8988T (cell line): ENCODE measurements around the gene CEACAM21.
A peak's percentile ranks its signal among the peaks of the same experiment; 100 is the strongest.
"Not testable (repeated sequence)": the region's sequence is repeated elsewhere in the genome, so short reads cannot be mapped to it uniquely, and the experiment has no call there.

Experiments used
- DNase-seq: peaks from one replicate; pipeline ENCODE4 v3.0.0; 2011

Gene CEACAM21

DNA sequence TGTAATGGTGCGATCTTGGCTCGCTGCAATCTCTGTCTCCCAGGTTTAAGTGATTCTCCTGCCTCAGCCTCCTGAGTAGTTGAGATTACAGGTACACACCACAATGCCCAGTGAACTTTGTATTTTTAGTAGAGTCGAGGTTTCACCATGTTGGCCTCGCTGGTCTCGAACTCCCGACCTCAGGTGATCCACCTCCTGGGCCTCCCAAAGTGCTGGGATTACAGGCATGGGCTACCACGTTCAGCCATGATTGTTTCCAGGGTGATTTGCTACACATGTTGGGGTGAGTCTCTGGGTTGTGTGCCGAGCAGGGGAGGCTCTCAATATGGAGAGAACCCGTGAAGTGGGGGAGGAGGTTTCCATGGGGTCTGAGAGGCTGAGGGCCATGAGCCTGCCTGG is 24.8 kb upstream of the CEACAM21 start:
- DNase-seq = no peak

DNA sequence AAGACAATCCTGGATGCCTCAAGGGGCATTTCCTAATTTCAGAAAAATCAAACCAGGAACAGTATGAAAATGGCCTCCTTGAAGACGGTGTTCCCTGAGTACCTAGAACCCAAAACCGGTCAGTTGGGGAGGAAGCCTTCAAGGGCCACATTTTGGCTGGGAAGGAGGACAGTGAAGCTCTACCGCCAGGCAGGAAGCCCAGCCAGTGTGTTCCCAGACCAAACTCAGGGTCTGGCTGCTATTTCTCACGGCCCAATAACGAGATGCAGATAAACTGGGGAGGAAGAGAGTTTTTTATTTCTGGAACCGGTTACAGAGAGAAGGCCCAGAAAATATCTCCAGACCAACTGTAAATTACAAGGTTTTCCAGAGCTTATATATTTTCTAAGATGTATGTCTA is 24.3 kb upstream of the CEACAM21 start:
- no peak for DNase-seq

DNA sequence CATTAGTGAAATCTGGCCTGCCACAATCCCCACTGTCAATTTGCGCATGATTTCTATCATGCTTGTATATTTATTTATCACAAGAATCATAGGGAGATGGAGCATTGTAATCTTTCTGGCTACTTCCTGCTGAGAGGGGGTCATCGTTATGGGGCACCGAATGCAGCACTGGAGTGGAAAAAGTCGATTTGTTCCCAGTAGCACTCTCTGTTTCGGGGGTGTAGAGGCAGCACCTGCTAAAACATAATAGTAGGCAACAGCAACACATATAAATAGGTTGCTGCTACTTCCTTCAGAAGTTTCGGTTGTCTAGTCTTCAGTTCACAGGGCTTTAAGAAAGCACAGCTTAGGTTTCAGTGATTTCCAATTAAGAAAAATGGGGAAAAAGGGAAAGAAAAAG is 23.4 kb upstream of the CEACAM21 start:
- no peak for DNase-seq

DNA sequence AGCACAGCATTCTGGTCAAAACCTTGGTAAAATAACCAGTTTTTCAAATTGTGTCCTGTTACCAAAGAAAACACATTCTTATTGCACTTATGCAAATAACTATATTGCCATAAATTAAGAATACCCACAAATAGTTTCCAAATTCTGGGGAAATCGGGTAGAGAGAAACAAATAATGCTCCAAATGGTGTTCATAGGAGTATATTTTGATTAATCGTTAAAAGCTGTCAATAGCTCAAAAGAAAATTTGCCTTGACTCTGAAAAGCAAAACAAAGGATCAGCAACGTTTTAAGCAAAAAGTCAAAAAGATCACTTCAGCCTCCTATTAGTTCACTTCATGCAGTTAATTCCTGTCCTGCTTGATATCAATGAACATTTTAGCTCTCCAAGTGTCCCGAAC is 22.2 kb upstream of the CEACAM21 start:
- DNase-seq = no peak

DNA sequence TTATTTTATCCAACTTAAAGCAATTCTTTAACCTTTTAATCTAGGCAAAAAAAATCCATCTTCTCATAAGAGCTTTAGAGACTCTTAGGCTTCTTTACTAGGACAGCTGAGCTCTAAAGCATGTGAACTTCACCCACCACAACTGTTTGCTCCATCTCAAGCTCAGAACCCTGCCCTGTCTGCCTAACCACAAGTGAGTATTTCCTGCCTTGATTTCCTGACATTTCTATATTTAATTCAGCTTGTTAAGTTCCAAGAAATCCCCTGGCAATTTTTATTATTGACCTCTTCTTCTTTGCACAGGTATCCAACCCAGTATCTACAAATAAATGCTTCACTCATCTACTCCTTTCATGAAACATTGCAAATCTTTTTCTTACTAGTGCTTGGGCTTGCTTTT is 21.1 kb upstream of the CEACAM21 start:
- no peak for DNase-seq

DNA sequence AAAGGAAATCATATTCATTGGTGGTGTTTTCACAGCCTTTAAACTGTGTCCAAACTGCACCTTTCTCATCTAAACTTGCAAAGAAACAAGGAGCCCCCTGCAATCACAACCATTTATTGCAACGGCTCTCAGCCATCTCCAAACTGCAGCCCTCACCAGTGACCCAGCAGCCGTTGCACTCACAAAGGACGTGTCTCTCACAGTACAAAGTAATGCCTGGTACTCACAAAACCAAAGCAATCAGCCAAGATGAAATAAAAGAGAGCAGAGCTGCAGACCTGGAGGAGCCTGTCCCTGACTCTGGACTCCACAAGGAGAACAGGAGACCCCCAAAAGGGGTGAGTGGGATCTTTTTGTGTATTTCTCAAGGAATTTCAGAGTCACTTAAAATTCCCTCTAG is 20.2 kb upstream of the CEACAM21 start:
- DNase-seq = no peak

DNA sequence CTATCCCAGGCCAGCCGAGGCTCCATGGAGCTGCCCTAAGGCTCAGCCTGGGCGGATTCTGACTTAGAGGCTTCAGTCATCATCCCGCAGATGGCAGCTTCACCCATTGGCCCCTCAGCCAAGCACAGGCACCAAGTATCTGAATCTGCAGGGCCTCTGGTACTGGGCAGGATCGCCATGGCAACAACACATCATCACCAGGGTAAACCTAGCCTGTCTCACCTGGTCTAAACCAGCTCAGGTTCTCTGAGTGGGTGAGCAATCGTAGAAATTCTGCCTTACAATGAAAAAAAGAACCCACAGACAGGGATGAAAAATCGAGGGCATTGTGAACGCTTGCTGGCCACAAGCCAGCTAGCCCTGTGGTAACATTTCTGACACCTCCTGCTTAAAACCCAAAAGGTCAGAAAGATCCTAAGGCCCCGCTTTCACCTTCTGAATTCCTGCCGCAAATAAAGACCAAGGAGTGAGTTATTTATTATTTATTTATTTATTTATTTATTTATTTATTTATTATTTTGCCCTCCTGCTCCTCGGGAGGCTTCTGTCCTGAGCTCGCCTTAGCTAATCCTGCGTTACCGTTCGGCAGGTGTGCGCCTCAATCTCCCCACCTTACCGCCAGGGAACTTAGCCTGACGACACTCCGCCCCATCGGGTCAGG is 12.0 kb upstream of the CEACAM21 start:
- DNase-seq = no peak

DNA sequence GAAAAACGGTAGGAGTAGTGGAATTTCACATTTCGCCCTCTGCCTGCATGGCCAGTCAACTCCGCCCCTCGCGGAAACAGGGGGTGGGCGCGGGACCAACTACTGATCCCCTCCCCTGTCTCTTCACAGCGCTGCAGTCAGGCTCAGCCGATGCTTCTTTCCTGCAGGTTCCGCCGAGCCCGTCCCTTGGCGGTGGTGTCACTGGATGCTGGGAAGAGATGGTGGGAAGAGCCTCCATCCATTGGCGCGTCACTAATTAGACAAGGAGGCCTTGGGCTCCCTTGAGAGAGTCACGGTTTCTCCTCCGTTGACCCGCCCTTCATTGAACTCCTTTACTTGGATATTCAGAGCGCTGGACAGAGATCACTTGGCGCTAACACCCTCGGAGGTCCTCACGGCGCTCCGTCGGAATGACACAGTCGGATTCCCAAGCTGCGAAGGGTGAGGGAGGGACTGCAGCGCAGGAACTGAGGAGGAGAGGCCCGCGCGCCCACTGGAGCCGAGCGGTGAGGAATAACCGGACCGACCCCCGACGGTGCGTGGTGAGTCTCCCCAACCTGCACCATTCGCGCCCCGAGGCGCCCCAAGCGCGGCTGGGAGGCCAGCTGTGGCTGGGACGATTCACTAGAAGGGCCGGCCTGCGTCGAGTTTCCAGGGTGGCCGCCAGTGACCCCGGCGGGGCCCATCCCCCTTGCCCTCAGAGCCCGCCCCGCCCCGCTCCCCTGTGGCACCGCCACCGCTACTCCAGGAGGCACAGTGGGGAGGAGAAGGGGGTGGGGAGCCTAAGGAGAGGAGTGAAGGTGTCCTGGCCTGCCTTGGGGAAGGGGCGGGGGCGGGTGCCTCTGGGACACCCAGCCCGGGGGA is 11.2 kb upstream of the CEACAM21 start:
- no peak for DNase-seq

DNA sequence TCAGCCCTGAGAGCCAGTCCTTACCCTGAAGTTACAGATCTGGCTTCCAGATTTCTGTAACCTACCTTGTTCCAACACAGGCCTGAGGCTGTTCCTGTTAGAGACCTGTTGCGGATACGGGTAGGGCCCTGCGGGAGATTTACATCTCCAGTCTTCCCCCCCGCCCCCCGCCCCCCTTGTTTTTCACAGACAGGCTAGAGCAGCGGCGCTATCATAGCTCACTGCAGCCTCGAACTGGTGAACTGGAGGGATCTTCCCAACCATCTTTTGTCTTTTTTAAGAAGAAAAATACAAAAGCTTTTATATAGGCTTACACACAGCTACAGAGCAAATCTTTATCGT is 10.6 kb upstream of the CEACAM21 start:
- no peak for DNase-seq

DNA sequence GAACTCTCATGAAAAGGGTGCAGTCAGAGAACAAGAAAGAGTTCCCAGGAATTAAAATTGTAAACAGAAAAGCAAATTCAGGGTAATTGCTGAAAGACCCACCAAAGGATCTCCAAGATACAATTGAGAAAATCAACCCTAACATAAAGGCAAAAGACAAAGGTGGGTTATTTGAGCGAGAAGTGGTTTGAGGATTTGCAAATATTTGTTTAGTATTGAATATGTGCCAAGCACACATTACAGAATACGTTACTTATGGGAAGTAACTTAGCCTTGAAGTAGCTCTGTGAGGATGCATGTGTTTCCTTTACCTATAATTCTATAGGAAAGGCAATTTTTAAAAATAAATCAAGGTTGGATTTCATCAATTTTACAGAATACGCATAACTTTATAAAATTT is 10.0 kb upstream of the CEACAM21 start:
- no peak for DNase-seq

DNA sequence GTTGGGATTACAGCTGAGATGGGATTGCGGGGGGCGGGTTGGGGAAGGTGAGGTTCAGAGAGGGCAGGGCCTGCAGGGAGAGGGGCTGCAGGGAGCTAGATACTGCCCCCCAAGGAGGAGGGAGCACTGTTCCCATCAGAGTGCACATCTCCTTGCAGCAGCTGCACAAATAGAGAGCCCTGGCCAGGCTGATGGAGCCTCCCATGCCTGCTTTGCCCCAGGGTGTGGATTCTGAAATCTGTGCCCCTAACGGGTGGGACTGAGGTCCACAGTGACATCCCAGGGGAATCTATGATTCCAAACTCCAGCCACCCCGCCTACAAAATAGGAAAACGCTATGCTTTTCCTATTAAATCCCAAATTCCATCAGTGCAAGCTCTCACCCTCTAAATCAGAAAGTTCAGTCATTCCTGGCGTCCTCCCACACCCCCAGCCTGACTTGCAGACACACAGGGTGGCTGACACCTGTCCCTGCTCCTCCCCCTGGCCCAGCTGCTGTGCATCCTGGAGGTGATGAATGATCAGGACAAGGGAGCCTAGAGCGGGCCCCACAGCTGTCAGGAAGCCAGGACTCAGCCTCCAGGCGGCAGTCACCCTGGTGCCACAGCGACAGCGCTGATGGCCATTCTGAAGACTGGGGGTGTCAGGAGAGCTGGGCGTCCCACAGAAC is 6.3 kb upstream of the CEACAM21 start:
- DNase-seq = no peak

DNA sequence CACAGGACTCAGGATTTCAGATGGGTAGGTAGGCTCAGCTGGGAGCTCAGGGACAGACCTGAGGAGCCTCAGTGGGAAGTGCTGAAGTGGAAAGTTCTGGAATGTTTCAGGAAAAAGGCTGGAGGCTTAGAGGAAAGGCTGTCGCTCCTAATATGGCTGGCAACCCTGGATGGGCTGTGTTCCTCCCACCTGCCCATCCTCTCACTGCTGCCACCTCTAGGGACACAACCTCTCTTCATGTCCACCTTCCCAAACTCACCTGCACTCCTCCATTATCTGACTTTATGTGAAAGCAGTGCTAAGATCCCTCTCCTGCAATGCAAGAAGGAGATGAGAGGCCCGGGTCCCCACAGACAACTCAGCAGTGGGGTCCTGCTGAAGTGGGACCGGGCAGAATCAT is 5.8 kb upstream of the CEACAM21 start:
- DNase-seq = no peak

DNA sequence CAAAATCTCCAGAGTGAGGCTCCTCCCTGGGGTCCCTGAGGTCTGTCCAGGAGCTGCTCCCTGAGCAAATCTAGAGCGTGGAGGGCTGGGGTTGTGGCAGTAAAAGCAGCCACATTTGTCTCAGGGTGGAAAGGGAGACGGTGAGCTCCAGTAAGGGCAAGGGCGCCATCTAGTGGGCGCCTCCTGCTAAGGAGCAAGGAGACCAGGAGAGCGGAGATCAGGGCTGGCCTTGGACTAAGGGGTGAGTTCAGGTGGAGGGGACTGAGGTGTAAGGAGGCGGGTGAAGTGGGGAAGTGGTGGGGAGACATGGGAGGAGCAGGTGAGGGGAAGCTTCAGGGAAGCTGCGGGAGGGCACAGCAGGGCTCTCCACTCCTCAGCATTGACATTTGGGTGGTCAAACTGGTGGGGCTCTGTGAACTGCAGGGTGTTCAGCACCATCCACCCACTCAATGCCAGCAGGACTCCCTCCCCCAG is 5.3 kb upstream of the CEACAM21 start:
- peak; percentile 31 for DNase-seq

DNA sequence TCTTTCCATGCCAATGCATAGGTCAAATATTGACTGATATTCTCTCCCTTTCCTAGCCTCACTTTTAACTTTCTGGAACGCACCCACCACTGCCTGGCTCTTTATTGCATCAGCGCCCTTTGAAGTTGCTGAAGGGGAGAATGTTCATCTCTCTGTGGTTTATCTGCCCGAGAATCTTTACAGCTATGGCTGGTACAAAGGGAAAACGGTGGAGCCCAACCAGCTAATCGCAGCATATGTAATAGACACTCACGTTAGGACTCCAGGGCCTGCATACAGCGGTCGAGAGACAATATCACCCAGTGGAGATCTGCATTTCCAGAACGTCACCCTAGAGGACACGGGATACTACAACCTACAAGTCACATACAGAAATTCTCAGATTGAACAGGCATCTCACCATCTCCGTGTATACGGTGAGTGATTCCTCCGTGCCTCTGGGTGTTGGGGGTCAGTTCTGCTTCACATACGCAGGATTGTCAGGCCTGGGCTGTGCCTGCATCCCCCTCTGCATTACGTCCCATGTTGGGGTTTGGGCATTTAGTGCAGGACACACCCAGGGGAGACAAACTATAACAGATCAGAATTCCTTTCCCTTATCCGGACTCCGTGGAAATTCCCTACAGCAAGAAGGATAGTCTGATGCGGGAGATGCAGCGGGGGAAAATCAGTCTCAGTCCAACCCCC is 1.3 kb downstream of the CEACAM21 start:
- no peak for DNase-seq

DNA sequence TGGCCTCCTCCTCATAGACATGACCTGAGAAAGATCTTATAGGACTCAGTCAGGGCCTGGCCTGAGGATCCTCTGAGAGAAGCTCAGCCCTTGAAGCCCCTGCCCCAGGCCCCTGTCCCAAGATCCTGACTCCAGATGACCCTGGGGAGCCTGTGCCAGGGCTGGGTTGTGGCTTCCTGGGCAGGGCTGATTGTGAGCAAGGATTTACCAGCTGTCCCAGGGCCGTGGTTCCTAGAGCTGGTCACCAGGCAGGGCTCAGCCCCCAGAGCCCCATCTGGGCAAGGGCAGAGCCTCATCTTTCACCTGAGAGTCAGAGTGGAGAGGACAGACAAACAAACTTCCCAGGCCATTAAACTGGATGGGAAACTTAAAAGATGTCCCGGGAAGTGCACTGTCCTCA is 1.9 kb downstream of the CEACAM21 start:
- DNase-seq = no peak

DNA sequence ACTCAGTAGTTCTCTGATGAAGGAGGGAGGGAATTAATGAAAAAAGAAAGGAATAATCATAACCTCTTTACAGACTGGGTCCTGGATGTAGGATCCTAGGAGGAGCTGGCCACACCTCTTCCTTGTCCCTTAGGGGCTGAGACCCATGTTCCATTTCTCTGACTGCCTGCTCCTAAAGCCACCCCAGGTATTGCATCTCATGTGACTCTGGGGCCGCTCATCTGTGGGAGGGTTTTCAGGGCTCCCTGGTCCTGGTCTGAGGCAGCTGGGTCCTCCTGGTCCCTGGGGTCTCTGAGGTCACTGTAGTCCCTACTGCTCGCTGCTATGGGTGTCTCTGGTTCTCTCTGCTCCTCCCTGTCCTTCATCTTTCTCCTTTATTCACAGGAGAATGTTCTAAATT is 2.9 kb downstream of the CEACAM21 start:
- no peak for DNase-seq

DNA sequence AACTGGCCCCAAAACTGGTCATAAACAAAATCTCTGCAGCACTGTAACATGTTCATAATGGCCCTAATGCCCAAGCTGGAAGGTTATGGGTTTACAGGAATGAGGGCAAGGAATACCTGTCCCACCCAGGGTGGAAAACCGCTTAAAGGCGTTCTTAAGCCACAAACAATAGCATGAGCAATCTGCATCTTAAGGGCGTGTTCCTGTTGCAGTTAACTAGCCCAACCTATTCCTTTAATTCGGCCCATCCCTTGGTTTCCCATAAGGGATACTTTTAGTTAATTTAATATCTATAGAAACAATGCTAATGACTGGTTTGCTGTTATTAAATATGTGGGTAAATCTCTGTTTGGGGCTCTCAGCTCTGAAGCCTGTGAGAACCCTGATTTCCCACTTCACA is 5.1 kb downstream of the CEACAM21 start:
- DNase-seq = not testable (repeated sequence)

DNA sequence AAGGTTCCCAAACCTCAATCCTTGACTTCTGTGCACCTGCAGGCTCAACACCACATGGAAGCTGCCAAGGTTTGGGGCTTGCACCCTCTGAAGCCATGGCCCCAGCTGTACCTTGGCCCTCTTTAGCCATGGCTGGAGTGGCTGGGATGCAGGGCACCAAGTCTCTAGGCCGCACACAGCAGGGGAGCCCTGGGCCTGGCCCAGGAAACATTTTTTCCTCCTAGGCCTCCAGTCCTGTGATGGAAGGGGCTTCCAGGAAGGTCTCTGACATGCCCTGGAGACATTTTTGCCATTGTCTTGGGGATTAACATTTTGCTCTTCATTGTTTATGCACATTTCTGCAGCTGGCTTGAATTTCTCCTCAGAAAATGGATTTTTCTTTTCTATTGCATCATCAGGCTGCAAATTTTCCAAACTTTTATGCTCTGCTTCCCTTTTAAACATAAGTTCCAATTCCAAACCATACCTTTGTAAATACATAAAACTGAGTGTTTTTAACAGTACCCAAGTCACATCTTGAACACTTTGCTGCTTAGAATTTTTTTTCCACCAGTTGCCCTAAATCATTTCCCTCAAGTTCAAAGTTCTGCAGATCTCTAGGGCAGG is 6.7 kb downstream of the CEACAM21 start:
- not testable (repeated sequence) for DNase-seq

DNA sequence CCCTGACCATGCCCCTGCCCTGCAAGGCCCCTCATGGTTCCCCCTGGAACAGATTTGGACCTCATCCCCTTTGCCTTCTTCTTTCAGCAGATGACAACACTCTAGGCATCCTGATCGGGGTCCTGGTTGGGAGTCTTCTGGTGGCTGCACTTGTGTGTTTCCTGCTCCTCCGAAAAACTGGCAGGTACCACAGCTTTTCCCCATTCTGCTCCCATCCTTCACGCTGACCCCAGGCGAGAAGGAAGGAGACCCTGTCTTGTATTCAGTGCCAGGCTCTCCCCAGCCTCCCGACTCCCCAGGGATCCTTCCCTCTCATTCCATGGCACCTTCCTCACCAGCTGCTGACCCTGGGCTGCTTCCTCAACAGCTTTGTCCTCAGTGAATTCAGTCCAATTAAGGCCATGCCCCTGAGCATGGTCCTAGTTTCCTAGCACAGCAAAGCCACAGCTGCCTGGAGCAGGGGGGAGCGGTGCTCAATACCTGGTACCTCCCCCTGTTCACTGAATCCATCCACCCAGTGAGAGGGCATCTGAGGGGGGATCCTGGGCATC is 8.4 kb downstream of the CEACAM21 start:
- DNase-seq = no peak

DNA sequence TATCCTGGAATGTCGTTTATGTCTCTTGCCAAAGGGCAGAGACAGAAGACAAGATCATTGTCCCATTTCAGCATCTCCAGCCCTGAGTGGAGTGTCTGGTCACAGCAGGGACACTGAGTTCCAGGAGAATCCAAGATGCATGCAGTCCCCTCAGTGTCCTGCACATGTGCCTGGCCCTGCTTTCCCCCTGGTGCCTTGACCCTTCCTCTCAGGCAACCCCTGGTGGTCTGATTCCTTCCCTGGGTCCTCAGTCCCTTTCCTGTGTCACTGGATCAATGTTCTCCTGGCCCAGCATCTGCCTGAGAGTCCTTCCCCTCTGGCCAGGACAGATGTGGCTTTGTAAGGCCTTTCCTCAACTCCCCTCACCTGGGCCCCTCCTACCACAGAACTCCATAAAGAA is 9.0 kb downstream of the CEACAM21 start:
- DNase-seq = no peak

DNA sequence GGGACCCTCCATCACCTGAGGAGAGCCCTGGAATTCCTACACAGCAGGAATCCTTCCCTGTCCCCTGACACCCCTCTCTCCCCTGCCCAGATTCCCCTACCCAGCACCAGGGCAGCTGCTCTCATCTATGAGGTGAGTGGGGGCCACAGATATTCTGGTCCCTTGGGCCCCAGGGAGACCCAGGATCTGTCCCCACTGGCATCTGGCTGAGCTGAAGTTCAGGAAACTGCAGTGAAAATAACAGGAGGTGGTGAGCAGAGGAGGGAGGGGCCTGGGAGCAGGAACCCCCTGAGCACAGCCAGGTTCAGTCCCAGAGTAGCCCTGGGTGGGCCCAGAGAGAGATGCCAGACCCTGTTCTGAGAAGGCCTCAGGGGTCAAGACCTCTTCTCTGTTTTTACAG is 10.1 kb downstream of the CEACAM21 start:
- DNase-seq = no peak

DNA sequence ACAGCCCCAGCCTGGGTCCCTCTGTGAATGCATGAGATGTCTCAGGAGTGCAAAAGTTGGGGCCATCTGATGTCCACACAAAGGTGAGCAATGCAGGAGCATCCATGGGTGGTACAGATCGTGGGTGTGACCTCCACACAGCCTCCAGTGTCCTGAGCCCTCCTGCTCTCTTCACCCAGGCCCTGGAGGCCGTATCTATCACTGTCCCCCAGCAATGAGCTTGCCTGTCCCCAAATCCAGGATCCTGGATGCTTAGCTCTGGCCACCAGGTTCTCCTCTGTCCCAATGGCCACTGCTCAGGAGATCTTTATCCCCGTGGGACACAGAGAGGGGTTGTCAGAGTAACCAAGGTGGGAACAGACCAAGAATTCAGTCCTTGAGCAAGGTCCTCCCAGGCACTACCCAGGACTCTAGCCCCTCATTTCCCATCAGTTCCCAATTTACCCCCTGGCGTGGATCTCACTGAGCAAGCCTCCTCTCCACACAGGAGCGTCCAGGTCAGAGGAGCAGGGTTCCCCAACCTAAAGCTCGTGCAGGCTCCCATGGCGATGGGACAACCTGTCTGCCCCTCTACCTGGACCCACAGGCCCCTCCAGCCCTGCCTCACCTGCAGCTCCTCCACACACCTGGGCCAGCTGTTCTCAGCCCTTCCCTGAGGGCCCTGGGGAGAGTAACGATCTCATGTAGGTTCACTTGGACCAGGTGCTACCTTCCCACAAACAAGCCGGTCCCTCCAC is 11.3 kb downstream of the CEACAM21 start:
- no peak for DNase-seq
